NCI-H2081 treated with DMSO at 0.1 percent for 48 hours (cell line): ENCODE data around the gene CXADR.

Experiments used
- DNase-seq: peaks from one replicate; lab custom pipeline; 2025; lab: John Stamatoyannopoulos, UW

Gene CXADR

GRCh38 chr21:17607684-17608083 is 94.8 kb downstream of the CXADR start:
- no peak for DNase-seq

GRCh38 chr21:17609681-17610080 is 96.8 kb downstream of the CXADR start:
- no peak for DNase-seq

DNA sequence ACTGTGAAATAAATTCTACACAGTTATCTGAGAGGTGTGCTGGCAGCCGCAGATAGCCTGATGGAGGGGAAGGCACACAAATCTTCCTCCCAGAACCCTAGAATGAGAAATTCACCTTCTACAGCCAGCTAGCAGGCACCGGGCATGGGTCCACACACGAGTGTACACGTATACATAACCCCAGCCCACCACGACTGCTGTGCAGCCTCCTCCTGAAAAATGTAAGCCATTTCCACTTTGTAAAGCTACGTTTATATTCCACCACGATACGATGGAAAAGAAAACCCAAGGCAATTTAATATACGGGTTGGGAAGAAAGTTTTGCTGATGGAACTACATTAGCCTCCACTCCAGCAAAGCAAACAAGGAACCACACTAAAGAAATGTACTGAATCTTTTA is 98.1 kb downstream of the CXADR start:
- DNase-seq: no peak

DNA sequence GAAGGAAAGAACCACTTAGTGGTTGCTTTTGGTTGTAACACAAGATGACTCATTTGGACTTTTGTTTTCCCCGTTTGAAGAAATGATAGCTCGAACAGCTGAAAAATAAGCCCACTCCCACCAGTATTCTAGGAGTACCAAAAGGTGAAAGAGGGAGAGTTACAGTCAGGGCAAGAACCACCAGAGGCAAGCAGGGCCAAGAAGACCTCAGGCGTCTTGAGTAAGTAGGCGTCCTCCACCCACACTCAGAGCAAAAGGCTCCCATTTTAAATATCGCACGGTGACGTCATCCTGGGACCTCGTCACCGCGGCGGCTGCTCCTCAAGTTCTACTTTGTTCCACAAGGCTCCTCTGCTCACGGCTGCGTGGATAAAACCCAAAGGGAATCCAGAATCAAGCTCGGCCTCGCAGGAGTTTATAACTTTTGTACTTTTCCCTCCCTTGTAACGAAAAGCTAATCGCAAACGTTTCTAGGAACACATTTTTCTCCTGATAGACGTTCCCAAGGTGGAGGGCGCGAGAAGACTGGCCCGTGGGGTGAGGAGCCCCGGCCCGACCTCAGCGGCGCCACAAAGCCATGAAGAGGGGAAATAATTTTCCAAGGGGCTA is 98.7 kb downstream of the CXADR start:
- no peak for DNase-seq

DNA sequence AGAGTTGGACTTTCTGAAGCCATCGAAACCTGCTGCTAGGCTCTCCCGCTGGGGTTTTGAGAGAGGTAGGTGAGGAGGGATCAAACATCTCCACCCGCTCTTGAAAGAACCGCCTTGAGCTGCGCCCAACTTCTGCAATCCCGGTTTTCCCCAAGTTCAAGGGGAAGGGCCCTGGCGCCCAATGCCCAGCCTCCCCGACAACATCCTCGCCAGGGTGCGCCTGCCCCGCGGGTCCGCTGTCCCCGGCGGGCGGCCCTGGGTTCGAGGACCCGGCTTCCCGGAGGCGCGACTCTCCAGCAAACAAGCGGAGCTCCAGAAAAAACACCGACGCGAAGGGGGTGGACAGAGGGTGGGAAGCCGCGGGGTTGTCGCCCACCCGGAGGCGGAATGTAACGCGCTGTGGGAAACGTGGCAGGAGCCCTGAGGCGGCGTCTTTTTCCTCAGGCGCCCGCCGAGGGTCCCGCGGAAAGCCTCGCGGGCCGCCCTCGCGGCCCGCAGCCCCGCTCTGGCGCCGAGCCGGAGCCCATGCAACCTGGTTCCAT is 99.3 kb downstream of the CXADR start:
- DNase-seq: no peak

DNA sequence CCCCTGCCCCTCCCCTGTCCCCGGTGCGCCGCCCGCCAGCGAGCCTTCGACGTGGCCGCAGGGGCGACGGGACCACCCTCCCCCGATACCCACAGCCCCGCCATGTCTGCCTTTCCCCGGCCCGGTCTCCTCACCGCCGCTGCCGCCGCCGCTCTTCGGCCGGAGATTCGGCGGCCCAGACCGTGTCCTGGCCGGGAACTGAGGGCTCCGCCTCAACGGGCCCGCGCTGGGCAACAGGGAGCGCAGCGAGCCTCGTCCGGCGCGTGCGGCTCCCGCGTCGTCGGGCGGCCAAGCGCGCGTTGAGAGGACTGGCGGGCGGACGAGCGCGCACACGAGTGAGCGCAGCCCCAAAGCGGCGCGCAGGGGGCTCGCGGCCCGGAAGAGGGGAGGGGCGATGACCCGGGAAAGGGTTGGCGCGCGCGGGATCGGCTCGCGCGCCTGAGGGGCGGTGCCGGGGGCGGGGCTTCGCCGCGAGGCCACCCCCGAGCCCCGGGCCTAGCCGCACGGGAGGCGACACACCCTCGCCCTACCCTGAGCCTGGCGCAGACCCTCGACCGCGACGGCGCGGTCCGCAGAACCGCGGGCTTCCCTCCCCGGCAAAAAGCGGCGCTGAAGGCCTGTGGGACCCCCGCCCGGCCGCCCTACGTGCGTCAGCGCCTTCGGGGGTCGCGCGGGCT is 99.9 kb downstream of the CXADR start, which contains the start of gene BTG3:
Gene BTG3, minus strand, starts transcription at position 337 of the 677 bp plus-strand sequence. CDS start 3,757 bp downstream, outside the sequence.
- DNase-seq: no peak

- no peak for DNase-seq
Observed at GRCh38 chr21:17613242-17613676, 100.4 kb downstream of the CXADR start.

DNA sequence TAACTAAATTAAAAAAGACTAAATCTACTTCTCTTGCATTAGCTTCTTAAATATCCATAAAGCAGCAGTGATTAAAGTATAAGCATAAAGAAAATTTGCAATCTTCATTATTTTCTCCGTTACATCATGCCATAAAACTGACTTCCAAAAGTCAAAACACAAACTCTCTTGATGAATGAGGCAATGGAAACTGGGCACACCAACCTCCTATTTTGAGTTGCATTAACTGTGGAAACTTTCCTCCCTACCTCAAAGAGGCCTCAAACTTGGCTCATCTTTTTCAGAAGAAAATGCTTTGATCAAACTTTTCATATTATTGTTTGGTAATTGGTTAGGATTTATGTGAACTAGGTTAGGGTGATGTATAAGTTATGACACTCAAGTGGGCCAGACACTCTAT is 104.0 kb downstream of the CXADR start:
- no peak for DNase-seq

- no peak for DNase-seq
Observed at GRCh38 chr21:17622018-17622417, 109.2 kb downstream of the CXADR start.

DNA sequence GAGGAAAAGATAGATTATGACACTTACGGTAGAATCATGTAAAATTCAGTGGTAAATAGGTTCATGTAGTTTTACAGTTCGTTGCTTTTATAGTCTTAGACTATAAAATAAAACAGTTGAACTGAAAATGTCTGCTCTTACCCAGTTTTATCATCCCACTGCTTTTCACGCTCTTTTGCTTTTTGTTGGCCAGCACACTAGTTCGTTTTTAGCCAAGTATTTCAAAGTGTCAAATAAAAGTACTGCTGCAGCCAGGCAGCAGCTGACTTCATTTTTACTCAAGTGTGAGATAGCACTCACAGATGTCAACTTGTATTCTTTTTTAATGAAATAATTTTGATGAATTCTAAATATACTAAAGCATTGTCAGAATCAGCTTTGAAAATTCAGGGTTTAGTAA is 118.4 kb downstream of the CXADR start:
- no peak for DNase-seq

DNA sequence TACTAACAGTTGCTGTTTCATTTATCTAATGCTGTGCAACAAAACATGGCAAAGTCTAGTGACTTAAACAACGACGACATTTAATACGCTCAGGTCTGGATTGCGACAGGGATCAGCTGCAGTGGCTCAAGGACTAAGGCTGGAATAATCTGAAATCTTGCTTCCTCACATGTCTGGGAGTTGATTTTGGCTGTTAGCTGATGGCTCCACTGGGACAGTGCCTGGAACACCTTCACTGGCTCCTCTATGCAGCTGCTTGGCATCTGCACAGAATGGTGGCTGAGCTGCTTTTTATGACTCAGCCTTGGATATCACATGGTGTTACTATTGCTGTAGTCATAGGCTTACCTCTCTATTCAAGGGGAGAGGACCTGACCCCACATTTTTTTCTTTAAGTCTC is 123.9 kb downstream of the CXADR start:
- DNase-seq: no peak

- DNase-seq: no peak
Observed at GRCh38 chr21:17640821-17641220, 128.0 kb downstream of the CXADR start.
